Measurements from ENCODE around the gene PSME3.

Gene PSME3

GRCh38 chr17:42798383-42799380 lies 34.5 kb upstream of the PSME3 start, which contains the start of the genes CNTD1 and COA3:
Gene CNTD1 (plus strand): TSS chr17:42798861. CDS start chr17:42799068, 207 bp downstream.
Gene COA3 (minus strand): TSS chr17:42798704. CDS start chr17:42798681, 23 bp downstream.
- no peak for TF ChIP-seq CTCF (IDR thresholded peaks at IDR 0.05; ENCODE audit: low read depth, low read length)
- peak; percentile 85 for DNase-seq (ENCODE audit: low read depth in 2 of 2)
- peak within 1 kb of the TSS; percentile 88 to 93 for H3K4me3 ChIP-seq (replicated peaks in 1 of 2; ENCODE audit: low read depth in 2 of 2, low read length in 2 of 2)

GRCh38 chr17:42803074-42803883 lies 29.9 kb upstream of the PSME3 start:
- DNase-seq (ENCODE audit: low read depth in 2 of 2) = peak in 1 of 2 donors; percentile 7
- H3K4me3 ChIP-seq (replicated peaks in 1 of 2; ENCODE audit: low read depth in 2 of 2, low read length in 2 of 2) = no peak overlapping the region
- TF ChIP-seq CTCF (IDR thresholded peaks at IDR 0.05; ENCODE audit: low read depth, low read length) = no peak

GRCh38 chr17:42804918-42805367 lies 28.3 kb upstream of the PSME3 start:
- no peak overlapping the region for H3K4me3 ChIP-seq (replicated peaks in 1 of 2; ENCODE audit: low read depth in 2 of 2, low read length in 2 of 2)
- DNase-seq (ENCODE audit: low read depth in 2 of 2) = no peak
- no peak for TF ChIP-seq CTCF (IDR thresholded peaks at IDR 0.05; ENCODE audit: low read depth, low read length)

- DNase-seq (ENCODE audit: low read depth in 2 of 2) = no peak
- TF ChIP-seq CTCF (IDR thresholded peaks at IDR 0.05; ENCODE audit: low read depth, low read length) = no peak
- no peak overlapping the region for H3K4me3 ChIP-seq (replicated peaks in 1 of 2; ENCODE audit: low read depth in 2 of 2, low read length in 2 of 2)
Measured at GRCh38 chr17:42806249-42806648, 26.9 kb upstream of the PSME3 start.

- no peak overlapping the region for H3K4me3 ChIP-seq (replicated peaks in 1 of 2; ENCODE audit: low read depth in 2 of 2, low read length in 2 of 2)
- TF ChIP-seq CTCF (IDR thresholded peaks at IDR 0.05; ENCODE audit: low read depth, low read length) = no peak
- peak; percentile 83 to 91 for DNase-seq (ENCODE audit: low read depth in 2 of 2)
Measured at GRCh38 chr17:42809250-42809649, 23.9 kb upstream of the PSME3 start.

- peak; percentile 94 to 98 for DNase-seq (ENCODE audit: low read depth in 2 of 2)
- no peak overlapping the region for H3K4me3 ChIP-seq (replicated peaks in 1 of 2; ENCODE audit: low read depth in 2 of 2, low read length in 2 of 2)
- no peak for TF ChIP-seq CTCF (IDR thresholded peaks at IDR 0.05; ENCODE audit: low read depth, low read length)
Measured at GRCh38 chr17:42814633-42815399, 18.4 kb upstream of the PSME3 start.
